Measurements from ENCODE around the gene GMDS. TPM values are rescaled to one million over a fixed set of nuclear protein-coding genes. Genes with fewer than 3 reads are reported as not detected.

GMDS gene
- total and polyA plus RNA-seq, 4 donors: 7.3 to 28.3 (median 16.1) TPM

DNA sequence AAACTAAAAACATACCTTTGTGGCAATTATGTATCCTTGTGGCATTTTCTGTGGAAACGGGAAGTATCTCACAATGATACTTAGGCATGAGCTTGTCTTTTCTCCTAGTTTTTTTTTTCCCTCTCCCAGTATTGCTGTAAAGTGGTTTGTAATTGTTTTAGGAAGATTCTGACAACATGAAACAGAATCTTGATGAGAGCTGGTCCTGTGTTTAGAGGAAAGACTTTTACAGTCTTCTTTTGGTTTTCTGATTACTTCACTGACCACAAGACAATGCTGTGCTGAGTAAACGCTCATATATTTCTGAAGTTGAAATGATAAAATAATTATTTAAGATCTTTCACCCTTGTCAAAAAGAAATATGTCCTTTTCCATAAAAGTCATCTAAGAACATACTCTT is 434.5 kb downstream of the GMDS start:
- TF ChIP-seq CTCF (IDR thresholded peaks at IDR 0.05; ENCODE audit: control extremely low read depth, extremely low read depth): no peak
- no peak for ATAC-seq (ENCODE audit: insufficient read depth, low FRiP score)

DNA sequence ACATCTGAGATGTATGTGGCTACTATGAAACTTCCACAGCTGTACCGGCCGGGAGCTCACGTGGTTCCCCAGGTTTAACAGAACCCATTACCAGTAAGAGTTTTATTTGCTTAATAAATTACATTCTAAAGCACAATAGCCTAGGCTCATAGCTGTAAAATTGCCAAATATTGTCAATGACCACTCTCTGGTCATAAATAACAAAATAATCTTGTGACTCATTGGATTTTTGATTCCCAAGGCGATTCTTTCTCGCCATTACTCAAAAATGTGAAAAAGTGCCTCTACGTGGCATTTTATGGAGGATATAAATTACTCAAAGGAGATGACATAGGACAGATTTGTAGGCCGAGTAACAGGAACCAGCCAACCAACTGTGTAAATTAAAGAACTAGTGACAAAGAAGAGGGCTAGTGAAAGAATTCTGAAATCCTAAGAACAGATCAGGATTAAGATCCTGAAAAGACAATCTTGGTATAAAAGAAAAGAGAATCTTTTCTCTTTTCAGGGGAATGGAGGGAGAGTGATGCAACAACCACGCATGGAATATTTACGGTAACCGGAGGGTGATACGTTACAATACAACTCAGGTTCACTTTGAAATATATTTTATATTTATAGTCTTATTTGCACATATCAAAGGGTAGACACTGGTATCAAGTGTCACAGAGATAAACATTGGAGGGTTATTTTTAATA is 436.0 kb downstream of the GMDS start:
- 96 to 98% methylated on average over 11 of the region's 11 CpGs for WGBS, 2 donors
- Histone ChIP-seq H3K27me3 (ENCODE audit: control insufficient read depth in 3 of 3, insufficient read depth in 3 of 3, low read length in 2 of 3) (peaks cover 0 to 3% (median 0%) of the 10 kb centered on the region in 3 donors), H3K36me3 (ENCODE audit: control insufficient read depth in 4 of 4, insufficient read depth in 4 of 4, low read length in 4 of 4) (no peaks in the 10 kb centered on the region), H3K9me3 (ENCODE audit: control insufficient read depth in 4 of 4, insufficient read depth in 3 of 4, low read length in 3 of 4) (no peaks in the 10 kb centered on the region), H3K27ac (ENCODE audit: low read depth in 1 of 2, low read length in 1 of 2) (no peak overlapping the region), H3K4me1 (ENCODE audit: control insufficient read depth in 5 of 5, insufficient read depth in 5 of 5, low read length in 5 of 5) (peaks cover 0 to 5% (median 0%) of the 10 kb centered on the region in 5 donors), H3K9ac (ENCODE audit: insufficient read depth in 1 of 2, low read length in 2 of 2) (no peak overlapping the region), H3K4me3 (no peak overlapping the region)
- ATAC-seq (ENCODE audit: insufficient read depth, low FRiP score) (no peak), DNase-seq (no peak)
- no peak for TF ChIP-seq CTCF (IDR thresholded peaks at IDR 0.05; ENCODE audit: control extremely low read depth, extremely low read depth)

More for the DNA sequence above, 434.5 kb downstream of the GMDS start:
- no peaks in the 10 kb centered on the region for H3K36me3 ChIP-seq (ENCODE audit: control insufficient read depth in 4 of 4, insufficient read depth in 4 of 4, low read length in 4 of 4)
- no peaks in the 10 kb centered on the region for H3K9me3 ChIP-seq (ENCODE audit: control insufficient read depth in 4 of 4, insufficient read depth in 3 of 4, low read length in 3 of 4)
- peaks cover 0 to 5% (median 0%) of the 10 kb centered on the region in 5 donors for H3K4me1 ChIP-seq (ENCODE audit: control insufficient read depth in 5 of 5, insufficient read depth in 5 of 5, low read length in 5 of 5)
- H3K4me3 ChIP-seq: no peak overlapping the region
- WGBS, 2 donors: 77 to 88% methylated on average over 2 of the region's 2 CpGs
- no peak for DNase-seq
- peaks cover 0 to 3% (median 0%) of the 10 kb centered on the region in 3 donors for H3K27me3 ChIP-seq (ENCODE audit: control insufficient read depth in 3 of 3, insufficient read depth in 3 of 3, low read length in 2 of 3)
- H3K27ac ChIP-seq (ENCODE audit: low read depth in 1 of 2, low read length in 1 of 2): no peak overlapping the region
- no peak overlapping the region for H3K9ac ChIP-seq (ENCODE audit: insufficient read depth in 1 of 2, low read length in 2 of 2)

DNA sequence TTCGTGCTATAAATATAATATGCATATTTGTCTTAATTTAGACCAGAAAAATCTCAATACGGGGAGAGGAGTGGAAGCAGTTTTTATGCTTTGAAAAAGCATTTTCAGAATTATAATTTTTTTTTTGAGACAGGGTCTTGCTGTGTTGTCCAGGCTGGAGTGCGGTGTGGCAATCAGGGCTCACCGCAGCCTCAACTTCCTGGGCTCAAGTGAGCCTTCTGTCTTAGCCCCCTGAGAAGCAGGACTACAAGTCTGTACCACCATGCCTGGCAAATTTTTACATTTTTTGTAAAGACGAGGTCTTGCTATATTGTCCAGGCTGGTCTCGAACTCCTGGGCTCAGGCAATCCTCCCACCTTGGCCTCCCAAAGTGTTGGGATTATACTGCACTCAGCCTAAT is 438.5 kb downstream of the GMDS start:
- no peak for DNase-seq
- Histone ChIP-seq H3K36me3 (ENCODE audit: control insufficient read depth in 4 of 4, insufficient read depth in 4 of 4, low read length in 4 of 4) (no peaks in the 10 kb centered on the region), H3K9me3 (ENCODE audit: control insufficient read depth in 4 of 4, insufficient read depth in 3 of 4, low read length in 3 of 4) (no peaks in the 10 kb centered on the region), H3K4me3 (no peak overlapping the region), H3K27ac (ENCODE audit: low read depth in 1 of 2, low read length in 1 of 2) (no peak overlapping the region), H3K9ac (ENCODE audit: insufficient read depth in 1 of 2, low read length in 2 of 2) (no peak overlapping the region), H3K4me1 (ENCODE audit: control insufficient read depth in 5 of 5, insufficient read depth in 5 of 5, low read length in 5 of 5) (peaks cover 0 to 11% (median 2%) of the 10 kb centered on the region in 5 donors), H3K27me3 (ENCODE audit: control insufficient read depth in 3 of 3, insufficient read depth in 3 of 3, low read length in 2 of 3) (peaks cover 0 to 3% (median 0%) of the 10 kb centered on the region in 3 donors)
- TF ChIP-seq CTCF (IDR thresholded peaks at IDR 0.05; ENCODE audit: control extremely low read depth, extremely low read depth): no peak
- ATAC-seq (ENCODE audit: insufficient read depth, low FRiP score): no peak
- 96 to 97% methylated on average over 6 of the region's 6 CpGs for WGBS, 2 donors

Measured in lung (tissue), 12 donors.